ENCODE data around the gene MYO1D.
"Not testable (repeated sequence)": the region's sequence is repeated elsewhere in the genome, so short reads cannot be mapped to it uniquely, and the experiment has no call there.

- TF ChIP-seq CTCF, EZH2phosphoT487 (IDR thresholded peaks at IDR 0.05; ENCODE audit: low read length): not testable (repeated sequence)
Measured at GRCh38 chr17:32919876-32920275, 43.0 kb upstream of the MYO1D start.

All from MM.1S (cell line).